HG02678 (cell line): ENCODE results near the gene ABCC1.

Experiments
- ATAC-seq: cut with Tn5 transposase; IDR thresholded peaks from one replicate; pipeline ENCODE4 v1.9.1; 2021; ENCODE audit warnings: mild to moderate bottlenecking, moderate library complexity; ENCODE audit not compliant: unreplicated experiment

The ABCC1 gene

DNA sequence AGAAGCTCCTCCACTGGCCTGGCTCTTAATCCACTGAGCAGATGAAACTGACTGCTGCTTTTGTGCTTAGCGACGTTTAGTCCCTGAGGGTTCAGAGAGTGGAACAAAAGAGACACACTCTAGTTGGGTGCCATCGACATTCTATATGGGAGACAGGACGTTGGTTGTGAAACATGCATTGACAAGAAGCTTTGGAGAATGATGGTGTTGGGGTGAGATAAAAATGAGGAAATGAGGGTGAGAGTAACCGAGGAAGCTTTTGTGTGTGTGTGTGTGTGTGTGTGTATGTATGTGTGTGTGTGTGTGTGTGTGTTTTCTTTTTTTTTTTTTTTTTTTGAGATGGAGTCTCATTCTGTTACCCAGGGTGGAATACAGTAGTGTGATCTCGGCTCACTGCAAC, 89.5 kb downstream of the ABCC1 start:
- no peak for ATAC-seq

DNA sequence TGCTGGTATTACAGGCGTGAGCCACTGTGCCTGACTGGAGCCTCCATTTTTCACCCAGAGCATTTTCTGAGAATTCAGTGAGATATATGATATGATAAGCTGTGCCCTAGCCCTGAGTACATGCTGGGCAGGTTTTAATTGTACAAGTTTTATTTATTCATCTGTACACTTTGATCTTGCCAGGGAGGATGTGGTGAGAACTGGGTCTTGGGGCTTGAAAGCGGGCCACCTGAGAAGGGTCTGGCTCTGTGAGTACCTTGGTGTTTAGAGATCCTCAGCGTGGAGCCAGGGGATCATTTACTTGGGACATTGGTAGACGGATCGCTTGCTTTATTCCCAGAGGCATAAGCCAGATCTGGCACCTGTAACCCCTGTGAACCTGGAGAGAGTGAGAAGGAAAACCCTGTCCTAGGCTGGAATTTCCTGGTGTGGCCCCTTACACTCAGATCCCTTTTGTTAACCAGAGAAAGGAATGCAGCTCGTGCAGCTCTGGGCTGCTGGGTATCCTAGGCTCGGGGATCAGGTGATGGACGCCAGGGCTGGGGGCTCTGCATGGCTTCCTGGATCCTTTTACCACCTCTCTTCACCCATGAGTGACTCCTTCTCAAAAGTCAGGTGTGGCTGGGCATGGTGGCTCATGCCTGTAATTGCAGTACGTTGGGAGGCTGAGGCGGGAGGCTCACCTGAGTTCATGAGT, 91.9 kb downstream of the ABCC1 start:
- ATAC-seq, result no peak

DNA sequence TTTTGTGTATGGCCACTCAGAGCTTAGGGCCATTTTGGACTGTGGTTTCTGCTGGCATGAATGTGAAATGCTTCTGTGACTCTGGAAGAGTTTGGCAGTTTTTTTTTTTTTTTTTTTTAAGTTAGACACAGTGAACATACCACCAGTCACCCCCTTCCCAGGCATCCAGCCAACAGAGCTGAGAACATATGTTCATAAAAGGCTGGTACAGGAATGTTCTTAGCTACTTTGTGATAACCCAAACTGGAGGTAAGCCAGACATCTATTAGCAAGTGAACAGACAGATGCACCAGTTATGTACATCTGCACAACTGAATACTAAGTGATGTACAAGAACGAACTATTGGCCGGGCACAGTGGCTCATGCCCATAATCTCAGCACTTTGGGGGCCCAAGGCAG, 92.7 kb downstream of the ABCC1 start:
- no peak for ATAC-seq

DNA sequence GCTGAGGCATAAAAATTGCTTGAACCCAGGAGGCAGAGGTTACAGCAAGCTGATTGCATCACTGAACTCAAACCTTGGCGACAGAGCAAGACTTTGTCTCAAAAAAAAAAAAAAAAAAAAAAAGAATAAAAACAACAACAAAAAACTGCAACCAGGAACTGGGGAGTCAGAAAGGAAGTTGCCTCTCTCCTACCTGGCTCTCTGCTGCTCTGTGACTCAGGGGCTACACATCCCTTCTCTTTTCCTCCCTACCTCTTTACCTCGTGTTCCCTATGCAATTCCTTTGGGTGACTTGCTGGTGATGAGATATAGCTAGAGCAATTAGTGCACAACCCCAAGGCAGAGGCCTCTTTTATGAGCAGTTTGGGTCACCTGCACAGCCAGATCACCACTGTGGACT, 95.9 kb downstream of the ABCC1 start:
- ATAC-seq, result no peak

DNA sequence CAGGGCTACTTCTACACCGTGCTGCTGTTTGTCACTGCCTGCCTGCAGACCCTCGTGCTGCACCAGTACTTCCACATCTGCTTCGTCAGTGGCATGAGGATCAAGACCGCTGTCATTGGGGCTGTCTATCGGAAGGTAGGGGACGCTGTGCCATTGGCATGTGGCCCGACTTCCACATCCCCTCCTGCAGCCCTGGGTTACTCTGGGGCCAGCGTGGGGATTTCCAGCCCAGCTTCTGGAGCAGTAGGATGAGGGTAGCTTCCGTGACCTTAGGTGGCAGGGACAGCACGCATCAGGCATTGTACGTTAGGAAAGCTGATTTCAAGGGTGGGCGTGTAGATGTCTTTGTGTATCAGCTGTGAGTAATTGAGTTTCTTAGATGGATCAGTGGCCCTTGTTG, 96.5 kb downstream of the ABCC1 start:
- ATAC-seq, result no peak

DNA sequence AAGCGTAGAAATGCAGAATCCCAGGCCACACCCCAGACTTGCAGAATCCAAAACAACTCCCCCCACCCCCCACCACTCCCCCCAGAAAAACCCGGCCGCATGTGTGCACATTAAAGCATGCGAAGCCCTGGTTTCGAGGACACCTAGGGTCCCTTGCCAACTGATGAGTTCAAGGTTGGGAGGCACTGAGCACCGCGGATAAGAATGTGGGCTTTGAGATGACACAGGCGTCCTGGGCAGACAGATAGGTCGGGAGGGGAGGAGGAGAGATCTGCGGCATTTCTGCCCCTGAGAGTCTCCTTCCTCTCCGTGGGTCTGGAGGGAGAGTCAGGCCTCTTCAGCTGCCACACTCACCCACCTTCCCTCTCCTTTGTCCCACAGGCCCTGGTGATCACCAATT, 98.3 kb downstream of the ABCC1 start:
- ATAC-seq, result no peak

GRCh38 chr16:16048904-16049582, 99.6 kb downstream of the ABCC1 start:
- no peak for ATAC-seq

GRCh38 chr16:16050106-16050505, 100.7 kb downstream of the ABCC1 start:
- no peak for ATAC-seq

GRCh38 chr16:16051132-16051531, 101.7 kb downstream of the ABCC1 start:
- no peak for ATAC-seq

DNA sequence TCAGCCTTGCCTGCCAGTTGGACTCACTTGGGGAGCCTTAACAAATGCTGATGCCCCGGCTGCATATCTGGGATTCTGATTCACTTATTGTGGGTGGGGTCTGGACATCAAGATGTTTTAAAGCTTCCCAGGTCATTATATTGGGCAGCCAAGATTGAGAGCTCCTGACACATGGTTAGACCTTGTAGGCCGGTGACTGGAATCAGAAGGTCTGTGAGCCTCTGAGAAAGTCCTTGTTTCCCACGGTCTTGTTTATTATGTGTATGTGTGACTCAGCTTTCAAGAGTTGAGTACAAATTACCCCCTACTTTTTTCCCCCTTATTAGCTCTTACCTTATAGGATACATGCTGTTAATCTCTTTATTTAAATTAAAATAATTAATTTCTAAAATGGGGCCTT, 103.5 kb downstream of the ABCC1 start:
- no peak for ATAC-seq

GRCh38 chr16:16057102-16057501, 107.7 kb downstream of the ABCC1 start:
- no peak for ATAC-seq

DNA sequence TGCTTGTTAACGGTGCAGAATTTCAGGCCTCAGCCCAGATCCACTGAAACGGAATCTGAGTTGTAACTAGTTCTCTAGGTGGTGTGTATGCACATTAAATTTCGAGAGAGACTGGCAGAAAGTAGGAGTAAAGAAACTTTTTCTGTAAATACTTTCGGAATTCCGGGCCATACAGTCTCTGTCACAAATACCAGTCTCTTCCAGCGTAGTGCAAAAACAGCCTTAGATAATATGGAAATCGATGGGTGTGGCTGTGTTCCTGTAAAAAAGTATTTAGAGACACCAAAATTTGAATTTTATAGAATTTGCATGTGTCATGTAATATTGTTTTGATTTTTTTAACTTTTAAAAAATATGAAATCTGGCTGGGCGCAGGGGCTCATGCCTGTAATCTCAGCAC, 109.7 kb downstream of the ABCC1 start:
- no peak for ATAC-seq

GRCh38 chr16:16059895-16060590, 110.6 kb downstream of the ABCC1 start:
- ATAC-seq, result no peak

- no peak for ATAC-seq
Measured at GRCh38 chr16:16062023-16062937, 112.9 kb downstream of the ABCC1 start.

- ATAC-seq, result no peak
Measured at GRCh38 chr16:16063683-16064082, 114.3 kb downstream of the ABCC1 start.

DNA sequence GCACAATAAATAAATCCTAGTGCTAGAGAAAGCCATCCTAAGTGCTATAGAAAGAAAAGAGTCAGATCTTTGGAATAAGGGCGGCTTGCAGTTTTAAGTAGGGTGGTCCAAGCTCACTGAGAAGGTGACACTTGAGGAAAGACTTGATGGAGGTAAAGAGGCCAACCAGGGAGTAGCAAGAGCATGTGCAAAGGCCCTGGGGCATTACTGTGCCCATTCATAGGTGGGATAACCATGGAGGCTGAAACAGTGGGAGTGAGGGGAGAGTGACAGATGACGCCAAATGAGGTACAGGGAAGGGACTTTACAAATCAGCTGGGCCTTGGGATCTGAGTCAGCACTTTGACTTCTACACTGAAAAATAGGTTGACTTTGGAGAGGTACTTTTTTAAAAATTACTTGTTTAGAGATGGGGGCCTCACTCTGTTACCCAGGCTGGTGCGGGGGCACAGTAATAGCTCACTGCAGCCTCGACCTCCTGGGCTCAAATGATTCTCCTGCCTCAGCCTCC, 115.5 kb downstream of the ABCC1 start:
- no peak for ATAC-seq

- no peak for ATAC-seq
Measured at GRCh38 chr16:16067127-16067526, 117.7 kb downstream of the ABCC1 start.

GRCh38 chr16:16071631-16072244, 122.3 kb downstream of the ABCC1 start:
- ATAC-seq, result no peak

- no peak for ATAC-seq
Measured at GRCh38 chr16:16073001-16073545, 123.7 kb downstream of the ABCC1 start.
